H7 (cell line): ENCODE results near the gene ZBTB8A. TPM values are rescaled to one million over a fixed set of nuclear protein-coding genes. Genes with fewer than 3 reads are reported as not detected.

ENCODE experiments used
- DNase-seq: peaks from one replicate; pipeline ENCODE4 v3.0.0; 2012
- H3K27me3 ChIP-seq: 2 replicates; pipeline ENCODE4 v1.6.0; 2011; ENCODE audit warnings: mild to moderate bottlenecking, low read length; ENCODE audit not compliant: control insufficient read depth, insufficient read depth
- H3K36me3 ChIP-seq: replicated peaks from 2 replicates; pipeline ENCODE4 v1.5.1; 2011; ENCODE audit warnings: low read length; ENCODE audit not compliant: control insufficient read depth, insufficient read depth
- H3K4me3 ChIP-seq: 2 replicates; pipeline ENCODE4 v1.5.1; 2011; ENCODE audit warnings: low read depth, mild to moderate bottlenecking, control low read depth, low read length, moderate library complexity; ENCODE audit not compliant: insufficient read depth
- total RNA-seq: library from RNA; depleted of rRNA; stranded (reverse); fragments of >200 nt; shearing (Covaris generic); gene quantifications from 2 replicates; pipeline ENCODE4 v1.2.3, GENCODE V29; 2014; rRNA removed

ZBTB8A gene
- total RNA-seq, 1 experiment from 2014 or later = 6.2 TPM

DNA sequence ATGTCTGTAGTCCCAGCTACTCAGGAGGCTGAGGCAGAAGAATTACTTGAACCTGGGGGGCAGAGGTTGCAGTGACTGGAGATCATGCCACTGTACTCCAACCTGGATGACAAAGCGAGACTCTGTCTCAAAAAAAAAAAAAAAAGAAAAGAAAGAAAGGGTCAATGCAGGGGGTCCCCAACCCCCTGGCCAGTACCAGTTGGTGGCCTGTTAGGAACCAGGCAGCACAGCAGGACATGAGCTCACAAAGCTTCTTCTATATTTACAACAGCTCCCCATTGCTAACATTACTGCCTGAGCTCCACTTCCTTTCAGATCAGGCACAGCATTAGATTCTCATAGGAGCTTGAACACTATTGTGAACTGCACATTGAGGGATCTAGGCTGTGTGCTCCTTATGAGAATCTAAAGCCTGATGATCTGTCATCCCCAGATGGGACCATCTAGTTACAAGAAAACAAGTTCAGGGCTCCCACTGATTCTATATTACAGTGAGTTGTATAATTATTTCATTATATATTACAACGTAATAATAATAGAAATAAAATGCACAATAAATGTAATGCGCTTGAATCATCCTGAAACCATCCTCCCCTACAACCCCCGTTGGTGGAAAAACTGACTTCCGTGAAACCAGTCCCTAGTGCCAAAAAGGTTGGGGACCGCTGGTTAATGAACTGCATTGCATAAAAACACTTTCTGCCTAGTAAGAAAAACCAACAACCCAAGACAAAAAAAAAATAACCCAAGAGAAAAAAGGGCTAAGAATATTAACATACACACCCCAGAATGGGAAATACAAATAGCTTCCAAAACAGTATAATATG lies 108.3 kb downstream of the ZBTB8A start:
- DNase-seq = no peak
- Histone ChIP-seq H3K36me3 (no peaks in the 10 kb centered on the region; the same call in none of the 2 replicates), H3K4me3 (no peak overlapping the region), H3K27me3 (no peaks in the 10 kb centered on the region)

DNA sequence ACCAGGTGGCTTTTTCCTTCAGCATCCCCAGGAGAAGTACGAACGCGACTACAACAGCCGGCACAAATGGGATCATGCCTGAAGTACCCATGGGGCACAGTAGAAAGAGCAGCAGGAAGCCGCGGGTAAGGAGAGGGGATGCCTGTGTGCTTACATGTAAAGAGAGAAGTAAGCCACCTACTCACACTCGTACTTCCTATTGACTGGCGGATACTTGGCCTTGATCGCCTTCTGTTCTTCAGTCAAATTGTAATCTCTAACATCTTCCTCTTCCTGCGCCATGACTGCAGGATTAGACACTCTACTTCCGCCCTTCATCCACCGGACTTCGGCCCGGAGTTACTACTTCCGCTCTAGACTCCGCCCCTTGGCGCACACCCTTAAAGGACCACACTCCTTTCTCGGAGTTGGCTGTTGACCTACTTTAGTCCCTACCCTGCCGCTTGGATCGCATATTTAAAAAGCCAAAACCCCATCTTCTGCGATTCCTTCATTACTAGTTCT lies 111.1 kb downstream of the ZBTB8A start, which contains the start of gene ZBTB8OS:
ZBTB8OS (minus strand) TSS at position 303 of the 504 bp plus-strand sequence; CDS start at position 282, 21 bp downstream.
- Histone ChIP-seq H3K27me3 (no peaks in the 10 kb centered on the region), H3K36me3 (peaks cover 8% of the 10 kb centered on the region), H3K4me3 (peak within 1 kb of the TSS; percentile 100)
- DNase-seq = peak; percentile 89

DNA sequence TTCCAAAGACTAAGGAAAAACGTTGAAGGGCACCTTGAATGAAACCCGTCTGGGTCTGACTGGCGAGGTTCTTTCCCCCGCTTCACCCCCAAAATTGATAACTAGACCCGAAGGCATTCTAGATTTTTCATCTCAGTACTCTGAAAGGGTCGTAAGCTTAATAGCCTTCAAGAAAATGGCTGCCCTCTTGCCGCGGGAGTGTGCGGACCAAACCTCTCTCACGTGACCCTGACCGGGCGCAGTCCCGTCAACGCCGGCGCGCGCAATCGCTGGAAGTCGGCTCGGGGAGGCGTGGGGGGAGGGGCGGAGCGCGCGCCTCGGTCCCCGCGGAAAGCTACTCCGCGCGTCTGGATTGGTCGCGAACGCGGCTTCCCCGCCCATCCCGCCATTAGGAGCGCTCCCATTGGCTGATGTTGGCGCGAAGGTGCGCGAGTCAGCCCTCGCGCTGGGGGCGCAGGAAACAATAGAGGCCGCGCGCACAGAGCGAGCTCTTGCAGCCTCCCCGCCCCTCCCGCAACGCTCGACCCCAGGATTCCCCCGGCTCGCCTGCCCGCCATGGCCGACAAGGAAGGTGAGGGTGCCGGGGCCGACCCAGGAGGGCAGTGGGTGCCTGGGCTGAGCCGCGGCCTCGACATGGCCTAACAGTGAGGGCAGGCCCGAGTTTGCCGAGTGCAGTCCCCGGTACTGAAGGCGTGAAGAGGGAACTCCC lies 111.7 kb downstream of the ZBTB8A start, which contains the start of gene RBBP4:
RBBP4 (plus strand) TSS at position 457 of the 709 bp plus-strand sequence; CDS start at position 556, 99 bp downstream.
- H3K36me3 ChIP-seq = peaks cover 8% of the 10 kb centered on the region
- DNase-seq = peak; percentile 99
- H3K4me3 ChIP-seq = peak within 1 kb of the TSS; percentile 100
- H3K27me3 ChIP-seq = no peaks in the 10 kb centered on the region

DNA sequence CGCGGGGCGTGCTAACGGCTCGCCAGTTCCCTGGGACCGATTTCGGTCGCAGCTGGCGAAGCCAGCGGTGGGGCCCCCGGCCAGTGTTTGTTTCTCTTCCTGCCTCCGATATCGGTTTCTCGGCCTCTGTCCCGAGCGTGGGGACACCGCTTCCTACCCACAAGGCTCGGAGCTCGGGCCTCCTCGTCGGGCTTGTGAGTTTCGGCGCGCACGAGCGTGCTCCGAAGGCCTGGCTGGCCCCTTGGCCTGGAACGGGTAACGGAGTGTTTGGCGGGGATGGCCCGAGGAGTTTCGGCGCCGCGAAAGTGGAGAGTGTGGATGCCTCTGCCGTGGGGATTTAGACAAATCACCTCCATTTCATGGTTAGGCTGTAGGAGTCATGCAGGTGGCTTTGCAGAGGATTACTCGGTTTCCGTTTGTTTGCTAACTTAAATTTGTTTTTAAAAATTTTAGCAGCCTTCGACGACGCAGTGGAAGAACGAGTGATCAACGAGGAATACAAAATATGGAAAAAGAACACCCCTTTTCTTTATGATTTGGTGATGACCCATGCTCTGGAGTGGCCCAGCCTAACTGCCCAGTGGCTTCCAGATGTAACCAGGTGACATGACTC lies 112.3 kb downstream of the ZBTB8A start:
- H3K4me3 ChIP-seq = peak overlapping the region; percentile 100
- H3K36me3 ChIP-seq = peaks cover 10% of the 10 kb centered on the region
- H3K27me3 ChIP-seq = no peaks in the 10 kb centered on the region
- DNase-seq = no peak

DNA sequence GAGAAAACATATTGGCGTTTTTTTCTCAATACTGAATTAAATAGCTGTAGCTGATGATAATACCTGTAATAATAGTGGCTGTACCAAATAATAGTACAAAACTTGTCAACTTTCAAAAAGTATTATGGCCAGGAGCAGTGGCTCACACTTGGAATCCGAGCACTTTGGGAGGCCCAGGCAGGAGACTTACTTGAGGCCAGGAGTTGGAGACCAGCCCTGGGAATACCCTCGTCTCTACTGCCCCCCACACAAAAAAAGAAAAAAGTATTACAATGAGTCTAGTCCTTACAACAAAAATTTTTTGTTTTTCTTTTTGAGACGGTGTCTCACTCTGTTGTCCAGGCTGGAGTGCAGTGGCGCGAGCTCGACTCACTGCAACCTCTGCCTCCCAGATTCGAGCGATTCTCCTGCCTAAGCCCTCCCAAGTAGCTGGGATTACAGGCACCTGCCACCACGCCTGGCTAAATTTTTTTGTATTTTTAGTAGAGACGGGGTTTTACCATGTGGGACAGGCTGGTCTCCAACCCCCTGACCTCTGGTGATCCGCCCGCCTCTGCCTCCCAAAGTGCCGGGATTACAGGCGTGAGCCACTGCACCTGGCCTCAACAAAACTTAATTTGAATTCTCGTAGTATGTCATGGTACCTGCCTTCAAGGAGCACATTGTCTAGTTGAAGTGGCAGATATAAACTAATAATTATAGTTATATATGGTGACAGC lies 113.2 kb downstream of the ZBTB8A start:
- no peak for DNase-seq
- H3K4me3 ChIP-seq = peak overlapping the region; percentile 100; the same call in 1 of the 2 replicates
- H3K27me3 ChIP-seq = no peaks in the 10 kb centered on the region
- peaks cover 16% of the 10 kb centered on the region for H3K36me3 ChIP-seq

Other genes starting within 250 kb of the ZBTB8A start
- 133 and 151 TPM in 2 replicates for gene HDAC1, start 247.3 kb upstream of the ZBTB8A start, total RNA-seq
- gene MARCKSL1, start 203.2 kb upstream of the ZBTB8A start, total RNA-seq = 478 and 603 TPM in 2 replicates
- gene FAM229A, start 176.9 kb upstream of the ZBTB8A start, total RNA-seq = 4.0 and 8.2 TPM in 2 replicates
- 1.2 and 3.7 TPM in 2 replicates for gene TSSK3, start 176.9 kb upstream of the ZBTB8A start, total RNA-seq
- gene BSDC1, start 145.0 kb upstream of the ZBTB8A start, total RNA-seq = 91.5 and 97.8 TPM in 2 replicates
- 1.4 and 2.4 TPM in 2 replicates for gene ZBTB8B, start 74.4 kb upstream of the ZBTB8A start, total RNA-seq
- gene ZBTB8OS, start 111.1 kb downstream of the ZBTB8A start, total RNA-seq = 64.8 and 71.3 TPM in 2 replicates
- gene RBBP4, start 111.8 kb downstream of the ZBTB8A start, total RNA-seq = 311 and 325 TPM in 2 replicates
- 0.07 and 0.45 TPM in 2 replicates for gene SYNC, start 163.3 kb downstream of the ZBTB8A start, total RNA-seq